Caco-2 (cell line): ENCODE data around the gene GPBP1L1. TPM values are rescaled to one million over a fixed set of nuclear protein-coding genes. Genes with fewer than 3 reads are reported as not detected.

Experiments
- BruUV-seq: library from RNA; stranded (reverse); fragments of 400-500 nt; replicated peaks from 2 replicates; lab custom pipeline; 2021; lab: Mats Ljungman, UMichigan
- CTCF ChIA-PET: fragments of 300-600 bp; sonication (Branson Sonifier 250); formaldehyde crosslinking; loops from one replicate; lab custom pipeline; 2022; ENCODE audit warnings: antibody characterized with exemption; lab: Charles Lee
- POLR2A ChIA-PET: fragments of 300-600 bp; sonication (Branson Sonifier 250); formaldehyde crosslinking; loops from one replicate; lab custom pipeline; 2022; ENCODE audit warnings: antibody characterized with exemption; lab: Charles Lee
- DNase-seq, 2 experiments: peaks; one replicate each; pipeline versions ENCODE4 v3.0.0 to v3.0.0-alpha.2; 2020 to 2022
- H3K27me3 ChIP-seq: replicated peaks from 2 replicates; pipeline ENCODE4 v1.6.0; 2011; ENCODE audit warnings: low read length; ENCODE audit not compliant: control insufficient read depth, insufficient read depth
- H3K36me3 ChIP-seq: 2 replicates; pipeline ENCODE4 v1.5.1; 2011; ENCODE audit warnings: low read length; ENCODE audit not compliant: control insufficient read depth, insufficient read depth
- H3K4me1 ChIP-seq: fragments of 250-450 bp; sonication (Bioruptor Pico); 2 replicates; pipeline ENCODE4 v1.5.1; 2020; ENCODE audit warnings: mild to moderate bottlenecking
- H3K4me3 ChIP-seq: 2 replicates; pipeline ENCODE4 v1.5.1; 2011; ENCODE audit warnings: low read depth, mild to moderate bottlenecking, control low read depth, low read length
- H3K9me3 ChIP-seq: fragments of 250-450 bp; sonication (Bioruptor Pico); 2 replicates; pipeline ENCODE4 v1.5.1; 2020; ENCODE audit warnings: mild to moderate bottlenecking, moderate library complexity
- H3K27ac Mint-ChIP-seq: one replicate; pipeline ENCODE4 v1.8.0; 2022; ENCODE audit warnings: mixed read lengths; ENCODE audit not compliant: unreplicated experiment
- H3K27me3 Mint-ChIP-seq: one replicate; pipeline ENCODE4 v1.8.0; 2022; ENCODE audit warnings: mixed read lengths; ENCODE audit not compliant: insufficient read depth, unreplicated experiment
- H3K36me3 Mint-ChIP-seq: one replicate; pipeline ENCODE4 v1.8.0; 2022; ENCODE audit warnings: mild to moderate bottlenecking, mixed read lengths; ENCODE audit not compliant: insufficient read depth, unreplicated experiment
- H3K4me1 Mint-ChIP-seq: one replicate; pipeline ENCODE4 v1.8.0; 2022; ENCODE audit warnings: low read depth, mixed read lengths; ENCODE audit not compliant: unreplicated experiment
- H3K4me3 Mint-ChIP-seq: one replicate; pipeline ENCODE4 v1.8.0; 2022; ENCODE audit warnings: mild to moderate bottlenecking, moderate library complexity, mixed read lengths; ENCODE audit not compliant: unreplicated experiment
- H3K9me3 Mint-ChIP-seq: one replicate; pipeline ENCODE4 v1.8.0; 2022; ENCODE audit warnings: mixed read lengths; ENCODE audit not compliant: unreplicated experiment
- CTCF ChIP-seq, 2 experiments: fragments of 200-600 bp in 1 of 2; IDR thresholded peaks; 1 replicate in 1 of 2; 2 replicates in 1 of 2; pipeline versions ENCODE4 v1.5.1 to v1.8.0; 2011 to 2022; ENCODE audit warnings: antibody characterized with exemption in 1 of 2, control low read depth in 1 of 2, inconsistent platforms in 1 of 2, low read depth in 1 of 2, low read length in 1 of 2, mild to moderate bottlenecking in 1 of 2, moderate library complexity in 1 of 2; ENCODE audit not compliant: insufficient read depth in 1 of 2, severe bottlenecking in 1 of 2, unreplicated experiment in 1 of 2
- intact Hi-C: fragments of 100-400 bp; cut with micrococcal nuclease; formaldehyde crosslinking; loops from one replicate; pipeline ENCODE4 v1.10.0; 2022; ENCODE audit not compliant: unreplicated experiment
- total RNA-seq: library from RNA; stranded (reverse); gene quantifications from 2 replicates; pipeline ENCODE4 v1.2.3, GENCODE V29; 2022

The GPBP1L1 gene
- total RNA-seq, 1 experiment from 2014 or later: 61.8 TPM

GRCh38 chr1:45643321-45643720, 43.0 kb downstream of the GPBP1L1 start:
- Mint-ChIP-seq H3K27ac (no peak overlapping the region), H3K36me3 (peaks cover 44% of the 10 kb centered on the region), H3K9me3 (no peaks in the 10 kb centered on the region), H3K4me3 (no peak overlapping the region), H3K27me3 (no peaks in the 10 kb centered on the region), H3K4me1 (peaks cover 7% of the 10 kb centered on the region)
- Histone ChIP-seq H3K4me3 (no peak overlapping the region), H3K27me3 (no peaks in the 10 kb centered on the region), H3K4me1 (no peaks in the 10 kb centered on the region), H3K9me3 (no peaks in the 10 kb centered on the region), H3K36me3 (no peaks in the 10 kb centered on the region)
- ChIA-PET POLR2A (no interaction called here), CTCF (no interaction called here)
- DNase-seq: no peak
- no peak for TF ChIP-seq CTCF (IDR thresholded peaks at IDR 0.05; ENCODE audit: insufficient read depth in 1 of 2, low read depth in 1 of 2, low read length in 1 of 2, severe bottlenecking in 1 of 2, unreplicated experiment in 1 of 2)
- BruUV-seq: no TSS peak
- intact Hi-C loops: loop anchor here (5.0 kb wide), 1 partner anchor 239 kb away; no protein-coding TSS in a partner anchor

- H3K27me3 Mint-ChIP-seq: no peaks in the 10 kb centered on the region
- Histone ChIP-seq H3K9me3 (no peaks in the 10 kb centered on the region), H3K4me3 (no peak overlapping the region), H3K4me1 (no peaks in the 10 kb centered on the region), H3K36me3 (no peaks in the 10 kb centered on the region), H3K27me3 (no peaks in the 10 kb centered on the region)
- no peak overlapping the region for H3K4me3 Mint-ChIP-seq
- no peak for DNase-seq
- H3K4me1 Mint-ChIP-seq: peaks cover 7% of the 10 kb centered on the region
- no peak overlapping the region for H3K27ac Mint-ChIP-seq
- intact Hi-C loops: loop anchor here (5.0 kb wide), 1 partner anchor 242 kb away; no protein-coding TSS in a partner anchor
- POLR2A ChIA-PET: interaction anchor here (0.6 kb wide), 1 partner anchor 48 kb away, joined by 4 read pairs; no protein-coding TSS in a partner anchor
- TF ChIP-seq CTCF (IDR thresholded peaks at IDR 0.05; ENCODE audit: insufficient read depth in 1 of 2, low read depth in 1 of 2, low read length in 1 of 2, severe bottlenecking in 1 of 2, unreplicated experiment in 1 of 2): no peak
- no TSS peak for BruUV-seq
- peaks cover 28% of the 10 kb centered on the region for H3K36me3 Mint-ChIP-seq
- no peaks in the 10 kb centered on the region for H3K9me3 Mint-ChIP-seq
- CTCF ChIA-PET: no interaction called here
Measured at GRCh38 chr1:45640293-45640692, 46.0 kb downstream of the GPBP1L1 start.

- no peaks in the 10 kb centered on the region for H3K9me3 ChIP-seq
- no peak overlapping the region for H3K4me3 ChIP-seq
- H3K36me3 ChIP-seq: peaks cover 1% of the 10 kb centered on the region; the same call in 1 of the 2 replicates
- no peaks in the 10 kb centered on the region for H3K9me3 Mint-ChIP-seq
- ChIA-PET POLR2A (no interaction called here), CTCF (no interaction called here)
- no peaks in the 10 kb centered on the region for H3K4me1 Mint-ChIP-seq
- no peak for DNase-seq
- no peaks in the 10 kb centered on the region for H3K27me3 Mint-ChIP-seq
- peaks cover 21% of the 10 kb centered on the region for H3K36me3 Mint-ChIP-seq
- no peaks in the 10 kb centered on the region for H3K4me1 ChIP-seq
- no peak overlapping the region for H3K4me3 Mint-ChIP-seq
- BruUV-seq: TSS peak; percentile 11
- no peak for TF ChIP-seq CTCF (IDR thresholded peaks at IDR 0.05; ENCODE audit: insufficient read depth in 1 of 2, low read depth in 1 of 2, low read length in 1 of 2, severe bottlenecking in 1 of 2, unreplicated experiment in 1 of 2)
- no peak overlapping the region for H3K27ac Mint-ChIP-seq
- H3K27me3 ChIP-seq: no peaks in the 10 kb centered on the region
- intact Hi-C loops: no loop called here
Measured at GRCh38 chr1:45635211-45635610, 51.1 kb downstream of the GPBP1L1 start.
